ENCODE results near the gene CCNY.
A peak's percentile ranks its signal among the peaks of the same experiment; 100 is the strongest.

CCNY gene

DNA sequence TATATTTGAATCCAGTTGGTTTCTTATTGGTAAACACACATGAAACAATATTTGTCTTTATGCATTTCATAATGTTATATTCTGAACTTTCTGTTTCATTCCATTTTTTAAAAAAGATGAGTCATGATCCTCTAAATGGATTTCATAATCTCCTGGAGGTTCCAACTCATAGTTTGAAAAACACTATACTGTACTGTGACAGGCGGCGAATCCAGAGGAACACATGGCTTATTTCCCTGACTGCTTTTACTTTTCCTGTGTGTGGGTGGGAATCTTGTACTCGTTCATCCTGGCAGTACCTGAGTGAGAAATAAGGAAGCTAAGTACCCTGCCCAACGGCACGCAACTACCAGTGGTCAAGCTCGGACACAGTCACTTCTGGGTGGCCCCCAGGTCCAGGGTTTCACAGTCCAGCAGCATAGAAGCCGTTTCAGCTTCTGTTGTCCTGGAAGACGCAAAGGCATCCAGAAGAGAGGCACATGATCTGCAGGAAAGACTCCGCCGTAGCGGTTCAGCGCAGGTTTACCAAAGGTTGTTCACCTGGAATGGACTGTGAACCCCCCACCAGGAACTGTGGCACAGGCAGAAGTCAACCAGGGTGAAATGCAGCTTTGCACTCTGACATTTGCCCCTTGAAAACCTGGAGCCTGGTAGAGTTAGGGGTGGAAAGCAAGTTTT is 117.7 kb downstream of the CCNY start:
- Mint-ChIP-seq H3K36me3 (peaks cover 14% of the 10 kb centered on the region), H3K27ac (no peak overlapping the region), H3K27me3 (no peaks in the 10 kb centered on the region), H3K4me1 (peaks cover 55% of the 10 kb centered on the region), H3K9me3 (no peaks in the 10 kb centered on the region), H3K4me3 (no peak overlapping the region)
- no peak for DNase-seq
- CTCF ChIA-PET, result no interaction called here

DNA sequence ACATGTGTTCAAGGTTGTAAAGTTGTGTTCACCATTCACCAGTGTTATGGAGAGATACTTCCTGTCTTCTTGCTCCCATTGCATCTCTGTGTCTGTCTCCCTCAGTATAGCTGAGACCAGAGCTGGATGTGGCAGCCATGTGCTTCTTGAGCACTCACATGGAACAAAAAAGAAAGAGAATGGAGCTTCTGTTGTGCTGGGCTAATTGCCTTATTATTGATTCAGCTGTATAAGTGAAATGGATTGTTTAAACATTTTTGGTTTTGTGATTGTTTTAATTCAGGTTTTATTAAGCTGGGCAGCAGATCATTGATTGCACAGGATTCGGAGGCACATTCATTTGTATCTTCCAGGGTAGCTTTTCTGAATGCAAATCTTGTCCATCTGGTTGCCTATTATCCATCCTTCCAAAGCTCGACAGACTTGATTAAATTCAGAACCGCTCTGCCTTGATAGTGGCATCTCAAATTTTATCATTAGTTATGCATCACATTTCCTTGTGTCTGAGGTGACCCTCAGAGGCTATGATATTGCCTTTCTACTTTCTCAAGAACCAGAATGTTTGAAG is 119.9 kb downstream of the CCNY start:
- no peak overlapping the region for H3K27ac Mint-ChIP-seq
- H3K4me3 Mint-ChIP-seq, result no peak overlapping the region
- CTCF ChIA-PET, result interaction anchor here (0.8 kb wide), 1 partner anchor 152 kb away, joined by 3 read pairs; no protein-coding TSS in a partner anchor
- H3K27me3 Mint-ChIP-seq, result no peaks in the 10 kb centered on the region
- DNase-seq, result no peak
- H3K4me1 Mint-ChIP-seq, result peaks cover 33% of the 10 kb centered on the region
- H3K9me3 Mint-ChIP-seq, result no peaks in the 10 kb centered on the region
- H3K36me3 Mint-ChIP-seq, result peaks cover 14% of the 10 kb centered on the region

DNA sequence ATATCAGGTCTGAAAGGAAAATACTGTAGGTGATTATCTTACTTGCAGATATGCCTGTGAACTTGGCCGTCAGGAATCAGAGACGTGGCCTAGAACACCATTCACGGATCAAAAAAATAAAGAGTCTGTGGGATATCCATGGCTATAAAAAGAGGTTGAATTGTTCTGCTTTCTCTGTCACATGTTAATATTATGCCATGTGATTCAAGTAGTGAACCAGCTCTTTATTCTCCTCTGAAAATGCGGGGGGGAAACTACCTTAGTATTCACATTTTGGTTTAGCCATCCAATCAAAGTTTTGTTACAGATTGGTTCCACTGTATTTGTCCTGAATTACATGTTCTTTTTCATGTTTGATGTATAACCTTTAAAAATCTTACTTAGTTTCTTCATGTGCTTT is 120.5 kb downstream of the CCNY start:
- Mint-ChIP-seq H3K9me3 (no peaks in the 10 kb centered on the region), H3K4me1 (peaks cover 28% of the 10 kb centered on the region), H3K4me3 (no peak overlapping the region), H3K36me3 (peaks cover 15% of the 10 kb centered on the region), H3K27ac (no peak overlapping the region), H3K27me3 (no peaks in the 10 kb centered on the region)
- DNase-seq, result no peak
- CTCF ChIA-PET, result interaction anchor here (0.8 kb wide), 1 partner anchor 153 kb away, joined by 3 read pairs; no protein-coding TSS in a partner anchor

DNA sequence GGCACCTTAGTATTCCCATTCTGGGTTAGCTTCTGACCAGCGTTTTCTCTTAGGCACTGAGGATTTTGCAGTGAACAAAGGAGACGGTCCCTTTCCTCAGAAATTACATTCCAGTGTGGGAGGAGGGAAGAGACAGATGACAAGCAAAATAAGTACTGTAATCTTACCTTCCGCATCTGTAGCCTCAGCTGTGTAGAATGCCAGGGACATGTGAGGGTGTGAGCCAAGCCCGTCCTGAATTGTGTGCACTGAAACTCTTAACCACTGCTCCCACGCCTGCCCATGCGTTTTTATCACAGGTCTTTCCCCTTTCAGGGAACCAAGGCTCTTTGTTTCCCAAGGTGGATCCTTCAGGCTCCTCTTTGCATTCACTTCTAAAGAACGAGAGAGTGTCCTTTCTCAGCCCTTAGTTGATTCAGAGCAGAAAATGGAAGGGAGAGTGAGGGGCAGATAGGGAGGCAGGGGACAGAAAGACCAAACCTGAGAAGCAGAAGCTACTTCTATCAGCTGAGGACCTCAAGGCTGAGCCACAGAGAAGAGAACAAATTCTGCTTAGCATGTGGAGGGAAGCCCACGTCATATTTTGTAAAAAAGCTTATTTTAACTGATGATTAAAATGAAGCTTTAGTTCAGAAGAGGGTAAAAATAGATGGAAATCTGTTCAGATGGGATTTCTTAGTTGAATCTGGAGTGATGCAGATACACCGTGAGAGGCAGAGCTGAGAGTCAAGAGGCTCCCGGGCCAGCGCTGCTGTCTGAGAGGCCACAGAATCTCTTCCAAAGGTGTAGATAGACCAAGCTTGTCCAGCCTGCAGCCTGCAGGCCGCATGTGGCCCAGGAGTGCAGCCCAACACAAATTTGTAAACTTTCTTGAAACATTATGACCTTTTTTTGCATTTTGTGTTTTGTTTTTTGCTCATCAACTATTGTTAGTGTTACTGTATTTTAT is 122.5 kb downstream of the CCNY start:
- Mint-ChIP-seq H3K9me3 (no peaks in the 10 kb centered on the region), H3K36me3 (peaks cover 17% of the 10 kb centered on the region), H3K27ac (peak overlapping the region; percentile 88), H3K27me3 (no peaks in the 10 kb centered on the region), H3K4me3 (peak overlapping the region; percentile 3), H3K4me1 (peaks cover 24% of the 10 kb centered on the region)
- no peak for DNase-seq
- CTCF ChIA-PET, result no interaction called here

DNA sequence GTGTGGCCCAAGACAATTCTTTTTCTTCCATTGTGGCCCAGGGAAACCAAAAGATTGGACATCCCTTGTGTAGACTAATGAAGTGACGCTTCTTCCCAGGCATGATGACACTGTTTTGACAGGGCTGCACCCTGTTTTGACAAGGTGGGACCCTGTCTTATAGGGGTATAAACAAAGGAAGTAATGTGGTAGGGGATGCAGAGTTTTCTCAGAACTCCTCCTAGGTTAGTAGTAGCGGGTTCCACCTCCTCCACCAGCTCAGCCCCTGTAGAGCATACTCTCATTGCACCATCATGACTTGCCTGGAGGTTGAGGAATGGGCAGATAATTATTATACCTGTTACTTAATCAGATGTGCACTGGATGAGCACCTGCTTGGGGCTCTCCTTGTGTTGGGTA is 123.1 kb downstream of the CCNY start:
- H3K27me3 Mint-ChIP-seq, result no peaks in the 10 kb centered on the region
- peak; percentile 50 for DNase-seq
- H3K4me1 Mint-ChIP-seq, result peaks cover 18% of the 10 kb centered on the region
- peak overlapping the region; percentile 3 for H3K4me3 Mint-ChIP-seq
- H3K9me3 Mint-ChIP-seq, result no peaks in the 10 kb centered on the region
- H3K36me3 Mint-ChIP-seq, result peaks cover 14% of the 10 kb centered on the region
- CTCF ChIA-PET, result no interaction called here
- H3K27ac Mint-ChIP-seq, result peak overlapping the region; percentile 88

DNA sequence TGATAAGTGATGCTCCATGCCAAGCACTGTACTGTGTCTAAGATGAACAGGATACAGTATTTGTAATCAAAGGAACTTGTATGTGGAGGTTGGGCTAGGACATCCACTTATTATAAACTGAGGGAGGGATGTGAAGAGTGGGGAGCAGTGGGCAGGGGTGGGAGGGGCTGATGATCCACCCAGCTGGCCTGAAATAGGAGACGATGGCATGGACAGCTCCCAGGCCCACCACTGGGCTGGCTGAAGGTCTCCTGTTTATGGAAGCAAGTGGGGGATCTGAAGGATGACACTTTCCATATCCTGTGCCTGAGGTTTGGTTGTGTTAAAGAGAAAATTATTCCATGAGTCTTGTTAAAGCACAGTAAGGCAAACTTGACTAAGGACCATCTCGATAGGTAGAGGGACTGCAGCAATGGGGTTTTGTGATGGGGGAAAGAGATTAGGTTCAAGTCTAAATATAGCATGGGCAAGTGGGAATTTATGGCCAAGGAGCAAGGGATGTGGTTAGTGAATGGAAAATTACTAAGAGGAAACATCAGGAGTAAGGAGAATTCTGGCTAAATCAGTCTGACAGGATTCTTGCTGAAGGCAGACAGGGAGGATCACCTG is 124.6 kb downstream of the CCNY start:
- DNase-seq, result no peak
- Mint-ChIP-seq H3K27me3 (no peaks in the 10 kb centered on the region), H3K36me3 (peaks cover 14% of the 10 kb centered on the region), H3K4me1 (peaks cover 5% of the 10 kb centered on the region), H3K9me3 (no peaks in the 10 kb centered on the region), H3K27ac (no peak overlapping the region), H3K4me3 (no peak overlapping the region)
- CTCF ChIA-PET, result interaction anchor here (1.0 kb wide), 1 partner anchor 341 kb away, joined by 3 read pairs; no protein-coding TSS in a partner anchor

DNA sequence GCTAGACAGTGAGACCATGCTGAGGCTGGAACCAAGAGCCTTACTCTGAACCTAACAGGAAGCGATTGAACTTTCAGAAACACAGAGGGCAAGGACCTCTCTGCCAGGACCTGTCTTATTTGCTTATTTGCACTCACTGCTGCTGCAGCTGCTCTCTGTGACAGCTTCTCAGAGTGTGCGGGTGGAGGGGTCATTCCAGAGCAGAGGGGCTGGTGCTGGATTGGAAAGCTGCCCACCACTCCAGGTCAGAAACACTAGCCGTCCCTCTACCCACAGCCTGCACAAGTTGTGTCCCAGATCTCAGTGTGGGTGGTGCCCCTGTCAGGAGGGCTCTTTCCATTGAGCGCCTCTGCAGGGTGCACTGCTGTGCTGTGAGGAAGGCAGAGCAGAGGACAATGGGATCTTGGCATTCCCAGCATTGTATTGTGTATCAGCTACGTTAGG is 126.2 kb downstream of the CCNY start:
- Mint-ChIP-seq H3K27me3 (no peaks in the 10 kb centered on the region), H3K27ac (peak overlapping the region; percentile 73), H3K36me3 (peaks cover 8% of the 10 kb centered on the region), H3K4me1 (no peaks in the 10 kb centered on the region), H3K4me3 (peak overlapping the region; percentile 37), H3K9me3 (no peaks in the 10 kb centered on the region)
- DNase-seq, result peak; percentile 41
- CTCF ChIA-PET, result interaction anchor here (2.0 kb wide), 1 partner anchor 223 kb away, joined by 5 read pairs; no protein-coding TSS in a partner anchor

GRCh38 chr10:35463105-35463867 is 127.0 kb downstream of the CCNY start:
- H3K9me3 Mint-ChIP-seq, result no peaks in the 10 kb centered on the region
- peak overlapping the region; percentile 73 for H3K27ac Mint-ChIP-seq
- H3K4me3 Mint-ChIP-seq, result no peak overlapping the region
- no peaks in the 10 kb centered on the region for H3K4me1 Mint-ChIP-seq
- no peak for DNase-seq
- H3K27me3 Mint-ChIP-seq, result no peaks in the 10 kb centered on the region
- H3K36me3 Mint-ChIP-seq, result peaks cover 8% of the 10 kb centered on the region
- CTCF ChIA-PET, result interaction anchor here (0.7 to 2.0 kb wide), 2 partner anchors 224 to 401 kb away, joined by 3 to 5 read pairs; no protein-coding TSS in a partner anchor

- no peak overlapping the region for H3K27ac Mint-ChIP-seq
- H3K4me1 Mint-ChIP-seq, result no peaks in the 10 kb centered on the region
- H3K4me3 Mint-ChIP-seq, result no peak overlapping the region
- no peak for DNase-seq
- peaks cover 8% of the 10 kb centered on the region for H3K36me3 Mint-ChIP-seq
- CTCF ChIA-PET, result interaction anchor here (2.0 kb wide), 1 partner anchor 224 kb away, joined by 5 read pairs; no protein-coding TSS in a partner anchor
- H3K27me3 Mint-ChIP-seq, result no peaks in the 10 kb centered on the region
- H3K9me3 Mint-ChIP-seq, result no peaks in the 10 kb centered on the region
Observed at GRCh38 chr10:35463878-35464277, 127.6 kb downstream of the CCNY start.

DNA sequence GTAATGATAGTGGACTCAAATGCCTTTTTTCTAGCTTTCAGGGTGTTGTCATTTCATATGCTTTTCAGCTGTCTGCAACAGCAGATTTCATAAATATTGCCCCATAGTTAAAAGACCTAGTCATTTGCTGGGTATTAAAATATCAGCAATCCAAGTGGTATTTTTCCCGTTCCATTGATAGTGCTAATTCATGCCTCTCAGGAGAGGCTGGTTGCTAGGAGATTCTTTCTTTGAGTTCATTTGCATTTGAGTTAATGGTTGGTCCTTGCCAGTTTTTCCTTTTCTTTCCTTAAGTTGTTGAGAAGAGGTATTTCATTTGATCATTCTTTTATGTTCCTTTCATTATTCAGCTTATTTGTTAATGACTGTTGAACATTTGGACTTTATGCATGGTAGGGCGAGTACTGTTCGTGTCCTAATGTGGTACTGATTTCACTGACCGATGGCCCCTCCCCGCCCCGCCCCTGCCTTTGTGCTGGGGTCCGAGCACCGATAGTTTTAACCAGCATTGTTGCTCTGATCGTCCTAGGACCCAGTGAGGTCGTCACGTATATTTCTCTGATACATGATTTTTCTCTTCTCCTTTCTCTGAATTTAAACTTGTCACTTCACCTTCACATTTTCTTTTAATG is 128.6 kb downstream of the CCNY start:
- Mint-ChIP-seq H3K36me3 (peaks cover 8% of the 10 kb centered on the region), H3K27me3 (no peaks in the 10 kb centered on the region), H3K4me3 (no peak overlapping the region), H3K9me3 (no peaks in the 10 kb centered on the region), H3K4me1 (no peaks in the 10 kb centered on the region), H3K27ac (no peak overlapping the region)
- DNase-seq, result no peak
- CTCF ChIA-PET, result no interaction called here

DNA sequence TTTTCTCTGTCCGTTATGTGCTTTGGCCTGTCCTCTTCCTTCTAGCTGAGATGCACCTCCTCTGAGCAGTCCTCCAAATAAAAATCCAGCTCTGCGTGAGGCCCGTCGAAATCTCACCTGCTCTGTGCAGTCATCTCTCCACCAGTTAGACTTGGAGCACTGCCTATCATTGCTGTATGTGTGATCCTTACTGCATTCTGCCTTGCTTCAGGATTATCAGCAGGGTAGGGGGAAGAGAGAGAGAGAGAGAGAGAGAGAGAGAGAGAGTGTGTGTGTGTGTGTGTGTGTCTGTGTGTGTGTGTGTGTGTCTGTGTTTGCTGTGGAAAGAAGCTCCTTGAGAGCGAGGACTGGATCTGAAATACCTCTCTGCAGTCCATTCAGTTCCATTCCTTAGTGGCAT is 129.4 kb downstream of the CCNY start:
- DNase-seq, result no peak
- H3K4me1 Mint-ChIP-seq, result peaks cover 3% of the 10 kb centered on the region
- H3K36me3 Mint-ChIP-seq, result peaks cover 5% of the 10 kb centered on the region
- no peak overlapping the region for H3K27ac Mint-ChIP-seq
- H3K9me3 Mint-ChIP-seq, result no peaks in the 10 kb centered on the region
- H3K4me3 Mint-ChIP-seq, result no peak overlapping the region
- no peaks in the 10 kb centered on the region for H3K27me3 Mint-ChIP-seq
- CTCF ChIA-PET, result no interaction called here

GRCh38 chr10:35466170-35466569 is 129.9 kb downstream of the CCNY start:
- Mint-ChIP-seq H3K9me3 (no peaks in the 10 kb centered on the region), H3K4me1 (peaks cover 8% of the 10 kb centered on the region), H3K4me3 (no peak overlapping the region), H3K36me3 (peaks cover 3% of the 10 kb centered on the region), H3K27me3 (no peaks in the 10 kb centered on the region), H3K27ac (no peak overlapping the region)
- DNase-seq, result no peak
- CTCF ChIA-PET, result no interaction called here

DNA sequence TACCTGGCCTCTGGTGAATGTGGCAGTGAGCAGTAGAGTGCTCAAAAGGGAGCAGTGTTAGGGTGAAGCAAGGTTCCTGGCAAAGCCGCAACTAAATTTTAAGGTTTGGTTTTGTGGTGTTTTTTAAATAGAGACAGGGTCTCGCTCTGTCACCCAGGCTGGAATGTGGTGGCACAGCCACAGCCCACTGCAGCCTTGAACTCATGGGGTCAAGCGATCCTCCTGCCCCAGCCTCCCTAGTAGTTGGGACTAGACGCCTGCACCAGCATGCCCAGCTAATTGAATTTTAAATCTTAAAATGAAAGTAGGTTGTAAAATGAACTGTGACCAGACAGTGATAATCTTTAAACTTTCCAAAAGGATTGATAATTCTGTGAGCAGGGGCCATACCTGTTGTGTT is 130.4 kb downstream of the CCNY start:
- CTCF ChIA-PET, result no interaction called here
- no peaks in the 10 kb centered on the region for H3K27me3 Mint-ChIP-seq
- no peak for DNase-seq
- no peak overlapping the region for H3K4me3 Mint-ChIP-seq
- H3K36me3 Mint-ChIP-seq, result peaks cover 2% of the 10 kb centered on the region
- H3K9me3 Mint-ChIP-seq, result no peaks in the 10 kb centered on the region
- peaks cover 8% of the 10 kb centered on the region for H3K4me1 Mint-ChIP-seq
- no peak overlapping the region for H3K27ac Mint-ChIP-seq

Data from activated naive CD4-positive, alpha-beta T cell treated with anti-CD3 and anti-CD28 coated beads, Interleukin-2, amount 10 ng/mL, durations not matched to agents 7 days and 5 days (primary cell).